Fibroblast of lung (primary cell): ENCODE measurements around the gene ZNF646. TPM values are rescaled to one million over a fixed set of nuclear protein-coding genes. Genes with fewer than 3 reads are reported as not detected.

Experiments
- DNase-seq, 2 donors: peaks; one replicate each; pipeline versions ENCODE4 v3.0.0 to v3.0.0-alpha.2; 2010; ENCODE audit warnings: low read depth in 2 of 2
- H2AFZ ChIP-seq: 2 replicates; pipeline ENCODE4 v1.5.1; 2012; ENCODE audit warnings: low read length, control low read depth, inconsistent platforms
- H3K27ac ChIP-seq: 2 replicates; pipeline ENCODE4 v1.5.1; 2011; ENCODE audit warnings: low read length, control low read depth; ENCODE audit not compliant: insufficient read depth
- H3K27me3 ChIP-seq: 2 replicates; pipeline ENCODE4 v1.5.1; 2011; ENCODE audit warnings: mild to moderate bottlenecking, low read length; ENCODE audit not compliant: control insufficient read depth, insufficient read depth
- H3K36me3 ChIP-seq: 2 replicates; pipeline ENCODE4 v1.5.1; 2011; ENCODE audit warnings: low read length; ENCODE audit not compliant: control insufficient read depth, insufficient read depth
- H3K4me1 ChIP-seq: 2 replicates; pipeline ENCODE4 v1.5.1; 2011; ENCODE audit warnings: low read length; ENCODE audit not compliant: control insufficient read depth, insufficient read depth; ENCODE audit errors: extremely low read depth
- H3K4me2 ChIP-seq: 2 replicates; pipeline ENCODE4 v1.5.1; 2011; ENCODE audit warnings: low read length, control low read depth; ENCODE audit not compliant: insufficient read depth; ENCODE audit errors: extremely low read depth
- H3K4me3 ChIP-seq, 4 experiments: fragments of 200-600 bp in 1 of 4; sonication (generic) in 1 of 4; replicated peaks in 1 of 4; 2 replicates each; pipeline ENCODE4 v1.5.1; 2011 to 2016; ENCODE audit warnings: low read length in 4 of 4, low read depth in 3 of 4, mild to moderate bottlenecking in 3 of 4, control low read depth in 2 of 4, inconsistent platforms in 1 of 4, mixed read lengths in 1 of 4; ENCODE audit not compliant: insufficient read depth in 1 of 4; ENCODE audit errors: control extremely low read depth in 1 of 4
- H3K79me2 ChIP-seq: 2 replicates; pipeline ENCODE4 v1.5.1; 2012; ENCODE audit warnings: mild to moderate bottlenecking, low read length, inconsistent platforms; ENCODE audit not compliant: control insufficient read depth, insufficient read depth
- H3K9ac ChIP-seq: 2 replicates; pipeline ENCODE4 v1.5.1; 2011; ENCODE audit warnings: mild to moderate bottlenecking, low read length, control low read depth; ENCODE audit not compliant: insufficient read depth
- H3K9me3 ChIP-seq: 2 replicates; pipeline ENCODE4 v1.5.1; 2012; ENCODE audit warnings: low read depth, low read length; ENCODE audit not compliant: control insufficient read depth, insufficient read depth
- H4K20me1 ChIP-seq: 2 replicates; pipeline ENCODE4 v1.5.1; 2011; ENCODE audit warnings: low read length; ENCODE audit not compliant: control insufficient read depth, insufficient read depth; ENCODE audit errors: extremely low read depth
- CTCF ChIP-seq, 2 donors: IDR thresholded peaks in 1 of 2; conservative IDR thresholded peaks in 1 of 2; 1 replicate in 1 of 2; 2 replicates in 1 of 2; pipeline ENCODE4 v1.5.1; 2011 to 2012; ENCODE audit warnings: low read length in 2 of 2, control low read depth in 1 of 2, inconsistent platforms in 1 of 2, low read depth in 1 of 2, mild to moderate bottlenecking in 1 of 2
- EZH2 ChIP-seq: IDR thresholded peaks from 2 replicates; pipeline ENCODE4 v1.5.1; 2012; ENCODE audit warnings: low read length, control low read depth, mild to moderate bottlenecking; ENCODE audit errors: missing control alignments
- polyA plus RNA-seq, 2 donors: library from polyadenylated mRNA; depleted of rRNA in 1 of 2; stranded (reverse) in 1 of 2; unstranded in 1 of 2; fragments of >200 nt; gene quantifications; 2 replicates each; pipeline ENCODE4 v1.2.1, GENCODE V29; 2011 to 2012; ENCODE audit warnings: missing spikeins in 1 of 2
- total RNA-seq: library from RNA; depleted of rRNA; stranded (reverse); fragments of >200 nt; gene quantifications from 2 replicates; pipeline ENCODE4 v1.2.1, GENCODE V29; 2014

The ZNF646 gene
- total and polyA plus RNA-seq, 2 donors (not counting 1 experiment from before 2014, with no cell fraction given) = 2.6 to 13.2 TPM

GRCh38 chr16:31072540-31073141 lies 1.6 kb upstream of the ZNF646 start:
- DNase-seq = peak; percentile 44 to 57
- H3K4me2 ChIP-seq = peak overlapping the region; percentile 95

GRCh38 chr16:31073142-31073969 lies 866 bp upstream of the ZNF646 start:
- Histone ChIP-seq H2AFZ (peak overlapping the region; percentile 61), H3K4me2 (peak overlapping the region; percentile 95), H3K9me3 (no peaks in the 10 kb centered on the region), H4K20me1 (no peaks in the 10 kb centered on the region), H3K9ac (peak overlapping the region; percentile 96), H3K4me3 (peak overlapping the region; percentile 77 to 95 (median 90)), H3K27me3 (no peaks in the 10 kb centered on the region), H3K36me3 (peaks cover 16% of the 10 kb centered on the region), H3K4me1 (no peaks in the 10 kb centered on the region), H3K79me2 (peaks cover 74% of the 10 kb centered on the region), H3K27ac (peak overlapping the region; percentile 97)
- no peak for TF ChIP-seq EZH2
- DNase-seq = peak; percentile 91 to 94

More at GRCh38 chr16:31072540-31073141, 1.6 kb upstream of the ZNF646 start:
- Histone ChIP-seq H2AFZ (no peak overlapping the region), H3K9me3 (no peaks in the 10 kb centered on the region), H3K9ac (peak overlapping the region; percentile 96), H3K36me3 (peaks cover 9% of the 10 kb centered on the region), H3K27ac (peak overlapping the region; percentile 97), H3K79me2 (peaks cover 70% of the 10 kb centered on the region), H3K27me3 (no peaks in the 10 kb centered on the region), H3K4me1 (no peaks in the 10 kb centered on the region), H4K20me1 (no peaks in the 10 kb centered on the region), H3K4me3 (peak overlapping the region; percentile 77 to 95 (median 90))
- TF ChIP-seq EZH2 (no peak), CTCF (conservative IDR thresholded peaks at IDR 0.05 in 1 of 2, IDR thresholded peaks at IDR 0.05 in 1 of 2; ENCODE audit: low read depth in 1 of 2, low read length in 2 of 2) (no peak)

GRCh38 chr16:31074814-31075183 lies 577 bp downstream of the ZNF646 start:
- peaks cover 70% of the 10 kb centered on the region for H3K79me2 ChIP-seq
- H3K27ac ChIP-seq = peak overlapping the region; percentile 97
- peak overlapping the region; percentile 82 for H3K4me2 ChIP-seq
- peak overlapping the region; percentile 88 for H3K9ac ChIP-seq
- H3K4me1 ChIP-seq = no peaks in the 10 kb centered on the region
- peak overlapping the region; percentile 77 to 95 (median 88) for H3K4me3 ChIP-seq
- no peaks in the 10 kb centered on the region for H3K9me3 ChIP-seq
- no peaks in the 10 kb centered on the region for H4K20me1 ChIP-seq
- H2AFZ ChIP-seq = no peak overlapping the region
- peaks cover 28% of the 10 kb centered on the region for H3K36me3 ChIP-seq
- H3K27me3 ChIP-seq = no peaks in the 10 kb centered on the region
- peak in 1 of 2 donors; percentile 19 for TF ChIP-seq CTCF (conservative IDR thresholded peaks at IDR 0.05 in 1 of 2, IDR thresholded peaks at IDR 0.05 in 1 of 2; ENCODE audit: low read depth in 1 of 2, low read length in 2 of 2)
- TF ChIP-seq EZH2 = no peak
- DNase-seq = no peak
